Islet precursor cell (in vitro differentiated cells): ENCODE data around the gene FA2H.
"Not testable (repeated sequence)": the region's sequence is repeated elsewhere in the genome, so short reads cannot be mapped to it uniquely, and the experiment has no call there.

Source experiments
- DNase-seq: peaks from one replicate; pipeline ENCODE4 v3.0.0-alpha.2; 2018

The FA2H gene

GRCh38 chr16:74769586-74770190 is 4.9 kb downstream of the FA2H start:
- no peak for DNase-seq

GRCh38 chr16:74768239-74768638 is 6.4 kb downstream of the FA2H start:
- no peak for DNase-seq

GRCh38 chr16:74767749-74768148 is 6.9 kb downstream of the FA2H start:
- DNase-seq, result no peak

GRCh38 chr16:74766729-74767128 is 7.9 kb downstream of the FA2H start:
- no peak for DNase-seq

- DNase-seq, result not testable (repeated sequence)
These were observed 10.4 kb downstream of the FA2H start for GRCh38 chr16:74764184-74764583.

- no peak for DNase-seq
These were observed 13.0 kb downstream of the FA2H start for GRCh38 chr16:74761665-74762064.

- no peak for DNase-seq
These were observed 14.4 kb downstream of the FA2H start for GRCh38 chr16:74760007-74760767.

- DNase-seq, result no peak
These were observed 15.1 kb downstream of the FA2H start for GRCh38 chr16:74759564-74759963.

- DNase-seq, result no peak
These were observed 15.8 kb downstream of the FA2H start for GRCh38 chr16:74758801-74759200.

GRCh38 chr16:74757349-74757748 is 17.3 kb downstream of the FA2H start:
- DNase-seq, result no peak

GRCh38 chr16:74756203-74756602 is 18.4 kb downstream of the FA2H start:
- DNase-seq, result no peak

- no peak for DNase-seq
These were observed 21.4 kb downstream of the FA2H start for GRCh38 chr16:74753180-74753579.

- no peak for DNase-seq
These were observed 21.9 kb downstream of the FA2H start for GRCh38 chr16:74752756-74753155.

GRCh38 chr16:74752258-74752657 is 22.4 kb downstream of the FA2H start:
- DNase-seq, result no peak

- DNase-seq, result no peak
These were observed 23.0 kb downstream of the FA2H start for GRCh38 chr16:74751658-74752057.

- no peak for DNase-seq
These were observed 25.1 kb downstream of the FA2H start for GRCh38 chr16:74749291-74750055.

- no peak for DNase-seq
These were observed 26.0 kb downstream of the FA2H start for GRCh38 chr16:74748616-74749026.

GRCh38 chr16:74747716-74748615 is 26.7 kb downstream of the FA2H start:
- DNase-seq, result no peak

GRCh38 chr16:74745926-74746325 is 28.7 kb downstream of the FA2H start:
- no peak for DNase-seq

- DNase-seq, result no peak
These were observed 29.5 kb downstream of the FA2H start for GRCh38 chr16:74745109-74745615.

- DNase-seq, result no peak
These were observed 30.1 kb downstream of the FA2H start for GRCh38 chr16:74744566-74744965.

- no peak for DNase-seq
These were observed 30.8 kb downstream of the FA2H start for GRCh38 chr16:74743668-74744299.
